ENCODE data around the gene OR2T4.

Gene OR2T4, protein sequence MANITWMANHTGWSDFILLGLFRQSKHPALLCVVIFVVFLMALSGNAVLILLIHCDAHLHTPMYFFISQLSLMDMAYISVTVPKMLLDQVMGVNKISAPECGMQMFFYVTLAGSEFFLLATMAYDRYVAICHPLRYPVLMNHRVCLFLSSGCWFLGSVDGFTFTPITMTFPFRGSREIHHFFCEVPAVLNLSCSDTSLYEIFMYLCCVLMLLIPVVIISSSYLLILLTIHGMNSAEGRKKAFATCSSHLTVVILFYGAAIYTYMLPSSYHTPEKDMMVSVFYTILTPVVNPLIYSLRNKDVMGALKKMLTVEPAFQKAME

DNA sequence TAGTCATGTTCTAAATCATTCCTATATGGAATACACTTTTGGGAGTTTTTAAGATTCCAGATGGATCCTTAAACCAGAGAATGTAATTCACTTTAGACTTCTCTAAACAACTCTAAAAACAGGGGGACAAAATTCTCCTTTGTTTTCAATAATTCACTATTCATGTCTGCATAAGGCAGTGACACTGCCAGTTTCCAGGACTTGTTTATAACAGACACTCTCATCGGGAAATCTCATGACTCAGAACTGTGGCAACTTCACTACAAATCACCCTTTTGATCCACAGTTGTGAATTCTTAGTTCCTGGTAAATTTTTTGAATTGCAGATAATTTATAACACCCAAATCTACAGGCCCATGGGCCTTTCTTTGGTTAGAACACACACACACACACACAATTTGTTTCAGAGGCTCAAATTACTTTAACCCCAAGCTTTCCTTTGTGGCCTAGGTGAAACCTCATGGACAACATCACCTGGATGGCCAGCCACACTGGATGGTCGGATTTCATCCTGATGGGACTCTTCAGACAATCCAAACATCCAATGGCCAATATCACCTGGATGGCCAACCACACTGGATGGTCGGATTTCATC is at the start of gene OR2T4:
TSS of gene OR2T4 (plus strand) at position 545 of the 595 bp plus-strand sequence. CDS start at position 545, 0 bp downstream.
- no peak for DNase-seq

DNA sequence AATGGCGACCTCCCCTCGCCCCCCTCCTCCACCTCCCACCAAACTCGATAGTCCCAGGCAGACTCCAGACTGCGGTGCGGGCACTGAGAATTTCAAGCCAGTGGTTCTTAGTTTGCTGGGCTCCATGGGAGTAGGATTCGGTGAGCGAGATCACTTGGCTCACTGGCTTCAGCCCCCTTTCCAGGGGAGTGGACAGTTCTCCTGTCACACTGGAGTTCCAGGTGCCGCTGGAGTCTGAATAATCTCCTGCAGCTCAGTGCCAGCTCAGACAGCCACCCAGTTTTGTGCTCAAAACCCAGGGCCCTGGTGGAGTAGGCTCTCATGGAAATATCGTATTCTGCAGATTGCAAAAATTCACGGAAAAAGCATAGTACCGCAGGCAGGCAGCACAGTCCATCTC is 44.7 kb upstream of the OR2T4 start:
- DNase-seq = no peak

DNA sequence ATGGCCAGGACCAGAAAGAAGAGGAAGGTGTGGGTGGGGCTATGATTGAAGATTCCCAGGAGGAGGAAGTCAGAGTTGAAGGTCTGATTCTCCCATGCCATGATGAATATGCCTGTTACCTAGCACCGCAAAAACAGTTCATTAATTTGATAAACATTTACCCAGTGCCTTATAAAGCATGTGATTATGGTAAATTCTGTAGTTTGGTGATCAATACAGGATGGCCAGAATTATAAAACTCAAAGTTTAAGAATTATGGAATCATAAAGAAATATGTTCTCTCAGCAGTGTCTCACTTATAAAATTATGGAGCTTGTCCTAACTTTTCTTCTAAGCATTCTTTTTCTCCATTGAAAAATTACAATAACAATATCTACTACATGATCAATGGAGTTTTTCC is 37.0 kb upstream of the OR2T4 start, which contains the start of gene OR2M7:
TSS of gene OR2M7 (minus strand) at position 101 of the 400 bp plus-strand sequence. CDS start at position 101, 0 bp downstream.
- no peak for DNase-seq

DNA sequence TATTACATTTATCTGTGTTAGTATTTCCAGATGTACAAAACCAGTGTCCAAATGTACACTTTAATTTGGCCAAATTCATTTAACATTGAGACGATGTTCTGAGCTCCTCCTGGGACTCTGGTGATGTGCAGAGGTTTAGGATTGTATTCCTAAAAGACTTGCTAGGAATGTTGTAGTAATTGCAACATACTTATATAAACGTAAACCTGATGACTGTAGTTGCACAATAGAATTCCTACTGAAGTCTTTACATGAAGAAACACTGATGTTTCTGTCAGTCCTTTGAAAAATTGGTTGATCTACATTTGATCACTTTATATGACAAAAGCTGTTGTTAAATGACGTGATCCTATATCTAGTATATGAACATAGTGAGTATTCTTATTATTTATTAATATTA is 18.0 kb upstream of the OR2T4 start:
- DNase-seq = no peak

DNA sequence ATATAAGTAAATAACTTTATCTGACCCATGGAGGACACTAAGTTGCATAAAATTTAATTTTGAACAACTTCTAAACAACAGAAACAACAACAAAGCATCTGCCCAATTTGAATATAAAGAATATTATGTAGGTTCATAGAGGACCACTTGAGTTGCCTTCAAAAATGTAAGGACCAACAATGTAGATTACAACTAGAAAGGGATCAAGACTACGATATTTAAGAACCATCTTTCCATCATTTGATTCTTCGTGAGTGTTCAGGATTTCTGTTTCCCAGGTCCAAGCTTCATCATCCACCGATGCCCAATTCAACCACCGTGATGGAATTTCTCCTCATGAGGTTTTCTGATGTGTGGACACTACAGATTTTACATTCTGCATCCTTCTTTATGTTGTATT is 13.0 kb upstream of the OR2T4 start, which contains the start of gene OR14C36:
TSS of gene OR14C36 (plus strand) at position 301 of the 400 bp plus-strand sequence. CDS start at position 301, 0 bp downstream.
- DNase-seq = no peak

DNA sequence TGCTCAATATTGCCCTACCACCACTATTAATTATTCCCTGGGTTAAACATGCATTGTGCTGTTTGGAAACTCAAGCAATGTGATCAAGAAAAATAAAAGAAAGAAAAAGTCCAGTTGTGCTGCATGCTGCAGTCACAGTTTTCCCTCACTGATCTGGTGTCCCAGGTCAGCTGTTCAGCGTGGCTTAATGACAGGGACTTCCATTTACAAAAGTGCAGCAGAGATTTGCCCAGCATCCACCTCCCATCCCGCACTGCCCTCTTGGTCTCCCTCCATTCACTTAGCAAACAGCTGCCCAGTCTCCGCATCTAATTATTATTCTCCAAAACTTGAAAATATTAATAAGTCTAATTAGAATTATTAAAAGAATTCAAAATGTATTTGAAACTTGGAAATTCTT is 2.0 kb upstream of the OR2T4 start:
- DNase-seq = no peak

DNA sequence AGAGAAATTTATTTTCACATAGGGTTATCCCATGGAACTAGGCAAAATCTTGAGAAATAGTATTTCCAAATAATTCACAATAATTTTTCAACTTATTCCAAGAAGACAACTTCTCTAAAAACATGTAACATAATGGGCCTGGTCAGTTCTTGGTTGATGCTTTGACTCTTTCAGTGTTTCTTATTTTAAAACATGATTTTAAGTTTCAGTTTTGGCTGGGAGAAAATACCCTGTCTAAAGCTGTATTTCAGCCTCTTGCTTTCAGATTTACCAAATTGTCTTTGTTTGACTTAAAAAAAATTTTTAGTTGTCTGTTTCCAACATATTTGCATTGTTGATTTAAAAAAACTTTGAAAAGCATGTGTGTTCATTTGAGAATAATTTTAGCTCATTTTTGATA is 5.1 kb downstream of the OR2T4 start:
- no peak for DNase-seq

DNA sequence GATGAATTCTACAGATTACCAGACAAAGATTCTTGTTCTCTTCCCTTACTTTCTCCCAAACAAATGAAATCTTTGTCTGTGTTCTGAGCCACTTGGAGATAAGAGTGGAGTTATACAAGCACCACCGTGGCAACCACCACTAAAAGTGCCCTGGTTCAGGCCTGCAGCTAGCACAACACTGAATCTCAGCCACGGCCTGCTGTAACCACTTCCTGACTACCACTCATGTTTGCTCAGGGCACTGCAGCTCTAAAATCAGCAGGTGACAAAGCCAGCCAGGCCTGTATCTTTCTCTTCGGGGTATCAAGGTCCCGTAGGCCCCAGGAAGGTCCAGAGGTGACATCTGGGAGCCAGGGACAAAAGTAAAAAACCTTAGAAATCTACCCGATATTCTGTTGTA is 10.9 kb downstream of the OR2T4 start:
- no peak for DNase-seq

DNA sequence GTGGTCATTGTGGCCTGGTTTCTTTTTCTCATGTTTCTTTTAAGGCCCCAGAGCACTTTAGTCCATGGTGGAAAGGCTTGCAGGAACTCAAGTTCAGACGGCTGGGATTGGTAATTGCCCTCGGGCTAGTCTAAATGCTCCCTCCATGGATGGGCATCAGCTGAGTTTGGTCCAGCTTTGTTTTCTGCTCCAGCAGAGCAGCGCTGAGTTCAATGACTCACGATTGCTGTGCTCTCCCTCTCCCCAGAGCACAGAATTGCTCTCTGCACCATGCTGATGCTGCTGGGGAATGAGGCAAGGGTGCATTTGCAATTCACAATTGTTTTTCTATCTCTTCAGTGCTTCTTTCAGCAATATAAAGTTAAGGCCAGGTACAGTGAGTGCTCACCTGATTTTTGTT is 12.3 kb downstream of the OR2T4 start:
- DNase-seq = no peak

DNA sequence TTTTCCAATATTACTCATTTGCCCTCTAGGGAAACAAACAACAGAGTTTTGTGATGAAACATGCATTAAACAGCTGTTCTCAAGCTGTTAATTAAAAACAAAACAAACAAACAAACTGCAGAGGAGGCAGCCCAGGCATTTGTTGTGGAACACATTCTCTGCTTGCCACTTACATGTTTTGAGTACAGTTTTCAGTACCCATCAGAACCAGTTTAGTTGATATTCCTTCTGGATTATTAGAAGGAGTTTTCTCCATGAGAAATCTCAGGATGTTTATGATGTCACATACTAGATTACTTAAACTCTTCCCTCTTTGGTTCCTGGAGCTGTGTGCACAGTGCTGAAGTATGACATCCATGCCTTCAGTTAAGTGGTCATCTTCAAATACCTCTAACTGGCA is 14.0 kb downstream of the OR2T4 start, which contains the start of gene OR2T6:
TSS of gene OR2T6 (plus strand) at position 301 of the 400 bp plus-strand sequence. CDS start 11,863 bp downstream, outside the sequence.
- no peak for DNase-seq

DNA sequence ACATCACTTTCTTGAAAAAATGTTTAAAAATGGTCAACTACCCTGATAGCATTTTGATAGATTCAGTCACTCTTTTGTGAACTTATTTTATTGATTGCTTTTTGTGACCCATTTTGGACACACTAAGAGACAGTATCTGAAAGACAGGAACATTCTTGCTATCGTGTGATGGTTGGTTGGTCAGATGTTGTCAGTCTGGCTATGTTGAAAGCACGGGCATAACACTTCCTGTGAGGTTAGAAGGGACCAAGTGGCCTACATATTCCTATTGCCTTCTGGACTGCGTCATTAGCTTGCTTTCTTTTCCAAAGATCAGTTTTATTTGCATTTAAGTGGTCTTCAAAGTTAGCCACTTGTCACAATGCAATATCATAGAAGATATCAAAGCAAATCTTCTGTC is 15.5 kb downstream of the OR2T4 start:
- no peak for DNase-seq

DNA sequence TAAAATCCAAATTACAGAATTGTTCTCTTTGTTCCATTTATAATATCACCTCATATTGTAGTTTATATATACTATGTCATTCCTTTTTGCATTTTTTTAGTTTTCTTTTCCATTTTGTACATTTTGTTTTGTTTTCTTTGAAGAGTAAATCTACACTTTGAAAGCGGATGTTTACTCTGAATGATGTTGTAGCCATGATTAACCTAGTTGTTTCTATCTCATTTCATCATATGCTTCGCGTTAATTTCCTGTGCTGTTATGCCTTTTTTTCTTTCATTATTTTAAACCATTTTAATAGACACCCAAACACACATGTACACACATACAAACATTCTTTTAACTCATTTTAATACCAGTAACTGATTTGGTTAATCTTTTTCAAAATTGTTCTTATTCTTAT is 19.4 kb downstream of the OR2T4 start:
- DNase-seq = no peak

DNA sequence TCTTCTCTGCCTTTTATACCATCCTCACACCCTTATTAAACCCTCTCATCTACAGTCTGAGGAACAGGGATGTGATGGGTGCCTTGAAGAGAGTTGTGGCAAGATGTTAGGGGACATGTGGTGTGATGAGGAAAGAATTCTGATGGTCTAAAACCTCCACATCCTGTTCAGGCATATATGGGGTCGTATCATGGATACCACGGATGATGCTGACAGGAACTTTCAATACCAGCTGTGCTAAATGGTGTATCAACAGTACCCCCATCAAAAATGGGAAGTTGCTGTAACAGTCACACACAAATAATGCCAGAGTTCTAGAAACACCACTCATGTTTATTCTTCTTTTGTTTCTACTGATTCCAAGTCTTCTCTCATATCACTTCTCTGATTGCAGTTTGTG is 27.0 kb downstream of the OR2T4 start:
- no peak for DNase-seq

DNA sequence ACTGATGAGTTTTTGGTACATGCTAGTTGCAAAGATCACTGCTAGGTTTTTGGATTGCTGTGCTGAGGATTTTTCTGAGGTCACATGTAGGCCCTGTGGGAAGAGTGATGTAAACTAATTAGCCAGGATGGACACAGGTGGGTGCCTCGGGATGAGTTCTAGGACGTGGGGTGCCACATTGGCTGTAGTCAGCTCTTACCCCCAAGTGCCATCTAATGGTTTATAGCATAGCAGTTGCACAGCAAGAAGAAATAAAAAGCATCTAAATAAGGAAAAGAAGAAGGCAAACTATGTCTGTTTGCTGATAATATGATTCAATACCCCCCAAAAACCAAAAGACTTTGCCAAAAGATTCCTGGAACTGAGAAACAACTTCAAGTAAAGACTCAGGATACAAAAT is 31.6 kb downstream of the OR2T4 start:
- DNase-seq = no peak

DNA sequence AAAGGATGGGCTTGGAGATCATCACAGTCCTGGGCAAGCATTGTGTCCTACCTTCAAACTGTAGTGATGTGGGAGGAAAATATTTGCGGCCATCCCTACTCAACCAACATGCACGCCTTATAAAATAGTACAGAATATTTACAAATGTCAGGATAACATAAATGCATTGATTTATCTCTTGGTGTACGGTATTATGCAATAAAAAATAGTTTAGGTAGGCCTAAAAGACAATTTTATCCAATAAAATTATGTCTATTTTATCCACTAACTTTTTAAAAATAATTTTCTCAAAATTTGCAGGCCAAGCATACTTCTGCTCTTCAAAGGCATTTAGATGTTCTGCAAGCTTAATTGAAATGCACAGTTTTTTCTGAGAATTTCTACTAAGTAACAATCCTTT is 41.3 kb downstream of the OR2T4 start, which contains the start of gene OR2T1:
TSS of gene OR2T1 (plus strand) at position 301 of the 400 bp plus-strand sequence. CDS start 3,100 bp downstream, outside the sequence.
- no peak for DNase-seq

DNA sequence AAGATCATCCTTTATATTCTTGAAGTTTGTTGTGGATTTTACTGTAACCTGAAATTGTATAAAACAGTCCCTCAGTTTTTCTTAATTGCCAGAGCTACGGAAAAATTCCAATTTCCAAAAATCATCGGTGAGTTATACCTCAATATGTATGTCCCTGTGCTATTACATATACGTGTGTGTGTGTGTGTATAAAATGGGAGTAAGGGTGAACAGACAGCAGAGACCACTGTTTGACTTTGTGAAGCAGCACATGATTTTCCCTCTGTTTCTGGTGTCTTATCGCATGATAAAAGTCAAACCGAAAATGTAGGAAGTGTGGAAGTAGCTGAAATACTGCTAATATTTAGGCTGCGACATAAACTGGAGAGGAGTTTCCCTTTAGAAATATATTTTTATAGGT is 42.6 kb downstream of the OR2T4 start:
- no peak for DNase-seq

DNA sequence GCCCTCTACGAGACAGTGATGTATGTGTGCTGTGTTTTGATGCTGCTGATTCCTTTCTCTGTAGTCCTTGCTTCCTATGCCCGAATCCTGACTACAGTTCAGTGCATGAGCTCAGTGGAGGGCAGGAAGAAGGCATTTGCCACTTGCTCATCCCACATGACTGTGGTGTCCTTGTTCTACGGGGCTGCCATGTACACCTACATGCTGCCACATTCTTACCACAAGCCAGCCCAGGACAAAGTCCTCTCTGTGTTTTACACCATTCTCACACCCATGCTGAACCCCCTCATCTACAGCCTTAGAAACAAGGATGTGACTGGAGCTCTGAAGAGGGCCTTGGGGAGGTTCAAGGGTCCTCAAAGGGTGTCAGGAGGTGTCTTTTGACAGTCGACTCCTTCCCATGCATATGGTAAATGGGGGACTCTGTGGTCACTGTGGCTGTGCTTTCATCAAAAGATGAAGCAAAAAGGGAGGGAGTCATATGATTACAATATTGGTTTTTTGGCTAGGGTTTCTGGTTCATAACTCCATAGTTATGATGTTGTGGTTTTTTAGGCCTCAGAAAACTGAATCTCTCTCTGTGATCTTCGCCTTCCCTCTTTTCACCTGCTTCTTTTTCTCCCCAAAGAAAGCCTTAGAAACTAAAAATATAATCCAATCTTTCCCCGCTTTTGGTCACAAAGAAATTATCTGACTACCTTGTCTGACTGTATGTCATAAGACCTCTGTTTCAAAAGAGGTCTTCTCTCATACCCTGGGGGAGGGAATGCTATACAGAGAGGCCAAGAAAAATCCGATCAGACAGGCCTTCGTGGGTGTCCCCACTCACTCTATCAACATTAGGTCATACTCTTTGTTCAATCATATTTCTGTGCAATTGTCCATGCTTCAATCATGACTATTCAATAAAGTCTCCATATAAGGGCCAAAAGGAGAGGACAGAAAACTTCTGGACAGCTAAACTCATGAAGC is 45.5 kb downstream of the OR2T4 start:
- DNase-seq = no peak

Measured in CD4-positive, alpha-beta T cell treated with Interleukin-15 for 1 hour (primary cell).